ENCODE measurements around the gene TMEM255A. TPM values are rescaled to one million over a fixed set of nuclear protein-coding genes. Genes with fewer than 3 reads are reported as not detected.

TMEM255A gene
- total RNA-seq, 2 experiments from 2014 or later, result not detected

GRCh38 chrX:120316587-120317283, 5.5 kb upstream of the TMEM255A start:
- BruUV-seq (replicated peaks), result no TSS peak
- POLR2A ChIA-PET, result no interaction called here
- no peaks in the 10 kb centered on the region for H3K4me1 ChIP-seq (ENCODE audit: insufficient read depth, low read length, poor library complexity, severe bottlenecking)
- H3K9me2 ChIP-seq (ENCODE audit: insufficient read depth, low read length), result no peaks in the 10 kb centered on the region
- TF ChIP-seq CTCF (conservative IDR thresholded peaks at IDR 0.05; ENCODE audit: low read length), result no peak
- no peak for TF ChIP-seq EZH2phosphoT487 (IDR thresholded peaks at IDR 0.05; ENCODE audit: borderline replicate concordance, low read depth, low read length)
- H4K20me1 ChIP-seq (ENCODE audit: insufficient read depth, low read length), result no peaks in the 10 kb centered on the region
- H3K36me3 ChIP-seq (ENCODE audit: insufficient read depth, low read length), result no peaks in the 10 kb centered on the region
- intact Hi-C loops (cut with micrococcal nuclease; ENCODE audit: unreplicated experiment), result loop anchor here (10.0 kb wide), 1 partner anchor 468 kb away; no protein-coding TSS in a partner anchor
- no peak overlapping the region for H2AFZ ChIP-seq (ENCODE audit: low read length)
- H3K9me3 ChIP-seq (ENCODE audit: low read length), result no peaks in the 10 kb centered on the region
- CTCF ChIA-PET (ENCODE audit: unreplicated experiment), result no interaction called here
- H3K79me2 ChIP-seq (ENCODE audit: insufficient read depth, low read depth, low read length), result no peaks in the 10 kb centered on the region
- H3K4me2 ChIP-seq (ENCODE audit: low read length), result no peak overlapping the region
- no peak for DNase-seq (ENCODE audit: low spot score)
- H3K4me3 ChIP-seq (ENCODE audit: low read depth, low read length, poor library complexity, severe bottlenecking), result no peak overlapping the region
- no peak overlapping the region for H3K27ac ChIP-seq (ENCODE audit: low read depth, low read length, poor library complexity, severe bottlenecking)

- POLR2A ChIA-PET, result interaction anchor here (0.6 kb wide), 1 partner anchor 251 kb away, joined by 5 read pairs; no protein-coding TSS in a partner anchor
- H3K4me1 ChIP-seq (ENCODE audit: insufficient read depth, low read length, poor library complexity, severe bottlenecking), result no peaks in the 10 kb centered on the region
- H3K9me3 ChIP-seq (ENCODE audit: low read length), result no peaks in the 10 kb centered on the region
- no peak for TF ChIP-seq EZH2phosphoT487 (IDR thresholded peaks at IDR 0.05; ENCODE audit: borderline replicate concordance, low read depth, low read length)
- TF ChIP-seq CTCF (conservative IDR thresholded peaks at IDR 0.05; ENCODE audit: low read length), result no peak
- H3K79me2 ChIP-seq (ENCODE audit: insufficient read depth, low read depth, low read length), result no peaks in the 10 kb centered on the region
- intact Hi-C loops (cut with micrococcal nuclease; ENCODE audit: unreplicated experiment), result loop anchor here (10.0 kb wide), 1 partner anchor 469 kb away; no protein-coding TSS in a partner anchor
- no peaks in the 10 kb centered on the region for H4K20me1 ChIP-seq (ENCODE audit: insufficient read depth, low read length)
- no peaks in the 10 kb centered on the region for H3K36me3 ChIP-seq (ENCODE audit: insufficient read depth, low read length)
- no peak overlapping the region for H3K27ac ChIP-seq (ENCODE audit: low read depth, low read length, poor library complexity, severe bottlenecking)
- no peak overlapping the region for H2AFZ ChIP-seq (ENCODE audit: low read length)
- CTCF ChIA-PET (ENCODE audit: unreplicated experiment), result no interaction called here
- no TSS peak for BruUV-seq (replicated peaks)
- no peaks in the 10 kb centered on the region for H3K9me2 ChIP-seq (ENCODE audit: insufficient read depth, low read length)
- no peak for DNase-seq (ENCODE audit: low spot score)
- no peak overlapping the region for H3K4me3 ChIP-seq (ENCODE audit: low read depth, low read length, poor library complexity, severe bottlenecking)
- no peak overlapping the region for H3K4me2 ChIP-seq (ENCODE audit: low read length)
These were observed 4.5 kb upstream of the TMEM255A start for GRCh38 chrX:120315776-120316175.

- TF ChIP-seq CTCF (conservative IDR thresholded peaks at IDR 0.05; ENCODE audit: low read length), result no peak
- no peak for TF ChIP-seq EZH2phosphoT487 (IDR thresholded peaks at IDR 0.05; ENCODE audit: borderline replicate concordance, low read depth, low read length)
- Histone ChIP-seq H3K4me3 (ENCODE audit: low read depth, low read length, poor library complexity, severe bottlenecking) (no peak overlapping the region), H3K79me2 (ENCODE audit: insufficient read depth, low read depth, low read length) (no peaks in the 10 kb centered on the region), H3K27ac (ENCODE audit: low read depth, low read length, poor library complexity, severe bottlenecking) (no peak overlapping the region), H3K36me3 (ENCODE audit: insufficient read depth, low read length) (no peaks in the 10 kb centered on the region), H3K9me3 (ENCODE audit: low read length) (no peaks in the 10 kb centered on the region), H3K4me2 (ENCODE audit: low read length) (no peak overlapping the region), H3K4me1 (ENCODE audit: insufficient read depth, low read length, poor library complexity, severe bottlenecking) (no peaks in the 10 kb centered on the region), H3K9me2 (ENCODE audit: insufficient read depth, low read length) (no peaks in the 10 kb centered on the region), H2AFZ (ENCODE audit: low read length) (no peak overlapping the region), H4K20me1 (ENCODE audit: insufficient read depth, low read length) (no peaks in the 10 kb centered on the region)
- no peak for DNase-seq (ENCODE audit: low spot score)
- POLR2A ChIA-PET, result interaction anchor here (0.7 to 1.5 kb wide), 2 partner anchors 10 to 16 kb away, joined by 4 to 7 read pairs; no protein-coding TSS in a partner anchor
- BruUV-seq (replicated peaks), result no TSS peak
- CTCF ChIA-PET (ENCODE audit: unreplicated experiment), result no interaction called here
- intact Hi-C loops (cut with micrococcal nuclease; ENCODE audit: unreplicated experiment), result loop anchor here (10.0 kb wide), 1 partner anchor 473 kb away; no protein-coding TSS in a partner anchor
These were observed 434 bp upstream of the TMEM255A start for GRCh38 chrX:120311727-120312063.

Data from OCI-LY7 (cell line).